WTC11 (cell line): ENCODE results near the gene HTRA1. TPM values are rescaled to one million over a fixed set of nuclear protein-coding genes. Genes with fewer than 3 reads are reported as not detected.

Source experiments
- ATAC-seq: fragments of 200-7000 bp; cut with Tn5 transposase; 2 replicates; pipeline ENCODE4 v1.10.0; 2021; ENCODE audit warnings: mild to moderate bottlenecking, moderate library complexity
- CTCF ChIA-PET: fragments of 300-600 bp; sonication (Branson Sonifier 250); formaldehyde crosslinking; loops from one replicate; lab custom pipeline; 2021; ENCODE audit warnings: antibody characterized with exemption; lab: Charles Lee
- POLR2A ChIA-PET: fragments of 350-600 bp; sonication (Branson Sonifier 250); formaldehyde crosslinking; loops from one replicate; lab custom pipeline; 2021; ENCODE audit warnings: antibody characterized with exemption; lab: Charles Lee
- DNase-seq: peaks from one replicate; pipeline ENCODE4 v3.0.0; 2021; ENCODE audit warnings: low spot score
- H3K27ac Mint-ChIP-seq: 2 replicates; pipeline ENCODE4 v1.8.0; 2021; ENCODE audit warnings: mixed read lengths
- H3K27me3 Mint-ChIP-seq: 2 replicates; pipeline ENCODE4 v1.8.0; 2021; ENCODE audit warnings: low read depth, mild to moderate bottlenecking, moderate library complexity, mixed read lengths
- H3K36me3 Mint-ChIP-seq: 2 replicates; pipeline ENCODE4 v1.8.0; 2021; ENCODE audit warnings: mixed read lengths
- H3K4me1 Mint-ChIP-seq: 2 replicates; pipeline ENCODE4 v1.8.0; 2022; ENCODE audit warnings: mixed read lengths
- H3K4me3 Mint-ChIP-seq: 2 replicates; pipeline ENCODE4 v1.8.0; 2021; ENCODE audit warnings: mild to moderate bottlenecking, moderate library complexity, mixed read lengths
- H3K9me3 Mint-ChIP-seq: 2 replicates; pipeline ENCODE4 v1.8.0; 2021; ENCODE audit warnings: mixed read lengths
- ATF3 ChIP-seq: sonication (generic); formaldehyde crosslinking; conservative IDR thresholded peaks from 2 replicates; pipeline ENCODE4 v1.8.1; 2022; ENCODE audit warnings: mild to moderate bottlenecking, missing genetic modification reagents
- ATF6 ChIP-seq: sonication (generic); formaldehyde crosslinking; IDR thresholded peaks from 2 replicates; pipeline ENCODE4 v1.8.1; 2023; ENCODE audit warnings: mild to moderate bottlenecking, missing genetic modification reagents
- CTCF ChIP-seq: fragments of 200-600 bp; IDR thresholded peaks from 2 replicates; pipeline ENCODE4 v1.8.0; 2022; ENCODE audit warnings: antibody characterized with exemption
- E2F4 ChIP-seq: sonication (generic); formaldehyde crosslinking; IDR thresholded peaks from 2 replicates; pipeline ENCODE4 v1.8.1; 2022; ENCODE audit warnings: low read depth, mild to moderate bottlenecking, moderate library complexity, missing genetic modification reagents, borderline replicate concordance
- ELF4 ChIP-seq: sonication (generic); formaldehyde crosslinking; IDR thresholded peaks from 2 replicates; pipeline ENCODE4 v1.8.1; 2022; ENCODE audit warnings: low read depth, mild to moderate bottlenecking, moderate library complexity, missing genetic modification reagents
- FOXJ3 ChIP-seq: sonication (generic); formaldehyde crosslinking; IDR thresholded peaks from 2 replicates; pipeline ENCODE4 v1.9.0; 2021; ENCODE audit warnings: missing genetic modification reagents, mild to moderate bottlenecking, borderline replicate concordance
- GABPB1 ChIP-seq: sonication (generic); formaldehyde crosslinking; IDR thresholded peaks from 2 replicates; pipeline ENCODE4 v1.8.1; 2023; ENCODE audit warnings: mild to moderate bottlenecking, missing genetic modification reagents
- GRHL2 ChIP-seq: fragments of 250-450 bp; sonication (Bioruptor Pico); IDR thresholded peaks from 2 replicates; pipeline ENCODE4 v1.8.0; 2022; ENCODE audit warnings: mild to moderate bottlenecking, moderate library complexity; ENCODE audit not compliant: insufficient replicate concordance, severe bottlenecking
- GTF2I ChIP-seq: fragments of 250-450 bp; sonication (Bioruptor Pico); conservative IDR thresholded peaks from 2 replicates; pipeline ENCODE4 v1.4.0; 2021; ENCODE audit warnings: mild to moderate bottlenecking
- MLX ChIP-seq: sonication (generic); formaldehyde crosslinking; IDR thresholded peaks from 2 replicates; pipeline ENCODE4 v1.8.1; 2023; ENCODE audit warnings: mild to moderate bottlenecking, missing genetic modification reagents, moderate library complexity
- MYBL2 ChIP-seq: sonication (generic); formaldehyde crosslinking; IDR thresholded peaks from 2 replicates; pipeline ENCODE4 v1.8.1; 2023; ENCODE audit warnings: mild to moderate bottlenecking, moderate library complexity, missing genetic modification reagents
- ZNF232 ChIP-seq: sonication (generic); formaldehyde crosslinking; IDR thresholded peaks from 2 replicates; pipeline ENCODE4 v1.8.0; 2022; ENCODE audit warnings: mild to moderate bottlenecking, missing genetic modification reagents
- ZSCAN18 ChIP-seq: fragments of 250-450 bp; sonication (Bioruptor Pico); IDR thresholded peaks from 2 replicates; pipeline ENCODE4 v2.1.2; 2022; ENCODE audit warnings: mild to moderate bottlenecking, moderate library complexity
- total RNA-seq: library from RNA; stranded (reverse); gene quantifications from 3 replicates; pipeline ENCODE4 v1.2.3, GENCODE V29; 2021
- TF ChIP-seq, protein P1 (sequence below): fragments of 250-450 bp; sonication (Bioruptor Pico); IDR thresholded peaks from 2 replicates; pipeline ENCODE4 v1.9.0; 2021; ENCODE audit warnings: mild to moderate bottlenecking, borderline replicate concordance
- TF ChIP-seq, protein P2 (sequence below): sonication (generic); formaldehyde crosslinking; IDR thresholded peaks from 2 replicates; pipeline ENCODE4 v1.8.0; 2022; ENCODE audit warnings: mild to moderate bottlenecking, missing genetic modification reagents
- TF ChIP-seq, protein P3 (sequence below): sonication (generic); formaldehyde crosslinking; IDR thresholded peaks from 2 replicates; pipeline ENCODE4 v1.8.1; 2023; ENCODE audit warnings: mild to moderate bottlenecking, missing genetic modification reagents, borderline replicate concordance

Gene HTRA1
- total RNA-seq, 1 experiment from 2014 or later = 18.3 TPM

DNA sequence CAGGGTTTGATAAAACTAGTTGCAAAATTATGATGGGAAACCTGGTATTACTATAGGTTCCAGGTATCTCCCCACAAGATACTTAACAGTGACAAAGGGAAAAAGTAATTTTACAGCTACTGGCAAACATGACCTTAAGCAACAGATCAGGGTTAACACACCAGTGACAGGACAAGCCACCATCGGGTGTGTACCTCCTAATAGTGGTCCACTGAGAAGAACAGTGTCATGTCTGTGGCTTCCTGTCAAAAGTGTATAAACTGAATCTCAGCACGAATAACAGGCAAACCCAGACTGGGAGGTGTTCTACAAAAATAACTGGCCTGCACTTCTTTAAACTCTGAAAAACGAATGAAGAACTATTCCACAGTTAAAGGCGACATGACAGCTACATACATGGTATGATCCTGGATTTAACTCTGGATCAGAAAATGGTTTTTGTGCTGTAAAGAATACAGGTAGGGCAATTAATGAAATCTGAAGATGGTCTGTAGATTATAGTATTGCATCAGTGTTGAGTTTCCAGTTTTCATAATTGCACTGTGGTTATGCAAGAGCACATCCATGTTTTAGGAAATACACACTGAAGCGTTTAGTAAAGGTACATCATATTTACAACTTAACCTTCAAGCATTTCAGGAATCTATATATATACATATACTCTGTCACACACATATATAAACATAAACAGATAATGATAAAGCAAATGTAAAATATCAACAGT lies 38.9 kb upstream of the HTRA1 start:
- no peaks in the 10 kb centered on the region for H3K27me3 Mint-ChIP-seq
- POLR2A ChIA-PET = no interaction called here
- no peak for ATAC-seq
- peaks cover 14% of the 10 kb centered on the region for H3K4me1 Mint-ChIP-seq
- H3K9me3 Mint-ChIP-seq = no peaks in the 10 kb centered on the region
- CTCF ChIA-PET = interaction anchor here (1.4 kb wide), 1 partner anchor 124 kb away, joined by 4 read pairs; no protein-coding TSS in a partner anchor
- no peak for DNase-seq
- H3K27ac Mint-ChIP-seq = no peak overlapping the region
- no peak overlapping the region for H3K4me3 Mint-ChIP-seq
- TF ChIP-seq ATF3 (CRISPR knock-in tag) (no peak), E2F4 (CRISPR knock-in tag) (no peak), ZSCAN18 (no peak), FOXJ3 (no peak), GABPB1 (CRISPR knock-in tag) (no peak), GRHL2 (CRISPR knock-in tag) (no peak), GTF2I (no peak), ELF4 (CRISPR knock-in tag) (no peak)
- TF ChIP-seq, protein P1, sequence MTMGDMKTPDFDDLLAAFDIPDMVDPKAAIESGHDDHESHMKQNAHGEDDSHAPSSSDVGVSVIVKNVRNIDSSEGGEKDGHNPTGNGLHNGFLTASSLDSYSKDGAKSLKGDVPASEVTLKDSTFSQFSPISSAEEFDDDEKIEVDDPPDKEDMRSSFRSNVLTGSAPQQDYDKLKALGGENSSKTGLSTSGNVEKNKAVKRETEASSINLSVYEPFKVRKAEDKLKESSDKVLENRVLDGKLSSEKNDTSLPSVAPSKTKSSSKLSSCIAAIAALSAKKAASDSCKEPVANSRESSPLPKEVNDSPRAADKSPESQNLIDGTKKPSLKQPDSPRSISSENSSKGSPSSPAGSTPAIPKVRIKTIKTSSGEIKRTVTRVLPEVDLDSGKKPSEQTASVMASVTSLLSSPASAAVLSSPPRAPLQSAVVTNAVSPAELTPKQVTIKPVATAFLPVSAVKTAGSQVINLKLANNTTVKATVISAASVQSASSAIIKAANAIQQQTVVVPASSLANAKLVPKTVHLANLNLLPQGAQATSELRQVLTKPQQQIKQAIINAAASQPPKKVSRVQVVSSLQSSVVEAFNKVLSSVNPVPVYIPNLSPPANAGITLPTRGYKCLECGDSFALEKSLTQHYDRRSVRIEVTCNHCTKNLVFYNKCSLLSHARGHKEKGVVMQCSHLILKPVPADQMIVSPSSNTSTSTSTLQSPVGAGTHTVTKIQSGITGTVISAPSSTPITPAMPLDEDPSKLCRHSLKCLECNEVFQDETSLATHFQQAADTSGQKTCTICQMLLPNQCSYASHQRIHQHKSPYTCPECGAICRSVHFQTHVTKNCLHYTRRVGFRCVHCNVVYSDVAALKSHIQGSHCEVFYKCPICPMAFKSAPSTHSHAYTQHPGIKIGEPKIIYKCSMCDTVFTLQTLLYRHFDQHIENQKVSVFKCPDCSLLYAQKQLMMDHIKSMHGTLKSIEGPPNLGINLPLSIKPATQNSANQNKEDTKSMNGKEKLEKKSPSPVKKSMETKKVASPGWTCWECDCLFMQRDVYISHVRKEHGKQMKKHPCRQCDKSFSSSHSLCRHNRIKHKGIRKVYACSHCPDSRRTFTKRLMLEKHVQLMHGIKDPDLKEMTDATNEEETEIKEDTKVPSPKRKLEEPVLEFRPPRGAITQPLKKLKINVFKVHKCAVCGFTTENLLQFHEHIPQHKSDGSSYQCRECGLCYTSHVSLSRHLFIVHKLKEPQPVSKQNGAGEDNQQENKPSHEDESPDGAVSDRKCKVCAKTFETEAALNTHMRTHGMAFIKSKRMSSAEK (CRISPR knock-in tag) = no peak
- H3K36me3 Mint-ChIP-seq = peaks cover 28% of the 10 kb centered on the region

DNA sequence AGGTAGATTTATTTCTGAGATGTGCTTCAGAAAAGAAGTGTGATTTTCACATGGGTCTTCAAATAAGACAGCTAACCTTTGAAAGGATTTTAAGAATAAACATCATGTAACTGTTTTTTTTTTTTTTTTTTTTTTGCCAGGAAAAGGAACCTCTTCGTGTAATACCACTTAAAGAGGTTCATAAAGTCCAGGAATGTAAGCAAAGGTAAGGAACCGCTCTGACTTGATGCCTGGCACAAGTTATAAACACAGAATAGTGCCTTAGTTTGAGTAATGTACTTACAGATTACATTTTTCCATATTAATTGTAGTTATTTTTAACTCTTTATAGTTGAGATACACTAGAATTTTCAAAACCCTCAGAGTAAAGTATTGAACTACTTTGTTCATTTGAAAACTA lies 37.3 kb upstream of the HTRA1 start:
- ChIA-PET CTCF (interaction anchor here (0.6 to 2.1 kb wide), 5 partner anchors 10 to 1069 kb away, joined by 3 to 8 read pairs (median 5); no protein-coding TSS in a partner anchor), POLR2A (no interaction called here)
- H3K27ac Mint-ChIP-seq = no peak overlapping the region
- peaks cover 10% of the 10 kb centered on the region for H3K4me1 Mint-ChIP-seq
- DNase-seq (no peak), ATAC-seq (no peak)
- H3K27me3 Mint-ChIP-seq = no peaks in the 10 kb centered on the region
- no peak overlapping the region for H3K4me3 Mint-ChIP-seq
- H3K9me3 Mint-ChIP-seq = no peaks in the 10 kb centered on the region
- peaks cover 19% of the 10 kb centered on the region for H3K36me3 Mint-ChIP-seq
- TF ChIP-seq CTCF (no peak), MLX (CRISPR knock-in tag) (no peak), ATF6 (CRISPR knock-in tag) (no peak), ZNF232 (CRISPR knock-in tag) (no peak), MYBL2 (CRISPR knock-in tag) (no peak), GABPB1 (CRISPR knock-in tag) (no peak)
- TF ChIP-seq, protein P2, sequence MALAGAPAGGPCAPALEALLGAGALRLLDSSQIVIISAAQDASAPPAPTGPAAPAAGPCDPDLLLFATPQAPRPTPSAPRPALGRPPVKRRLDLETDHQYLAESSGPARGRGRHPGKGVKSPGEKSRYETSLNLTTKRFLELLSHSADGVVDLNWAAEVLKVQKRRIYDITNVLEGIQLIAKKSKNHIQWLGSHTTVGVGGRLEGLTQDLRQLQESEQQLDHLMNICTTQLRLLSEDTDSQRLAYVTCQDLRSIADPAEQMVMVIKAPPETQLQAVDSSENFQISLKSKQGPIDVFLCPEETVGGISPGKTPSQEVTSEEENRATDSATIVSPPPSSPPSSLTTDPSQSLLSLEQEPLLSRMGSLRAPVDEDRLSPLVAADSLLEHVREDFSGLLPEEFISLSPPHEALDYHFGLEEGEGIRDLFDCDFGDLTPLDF (CRISPR knock-in tag) = no peak
- TF ChIP-seq, protein P3, sequence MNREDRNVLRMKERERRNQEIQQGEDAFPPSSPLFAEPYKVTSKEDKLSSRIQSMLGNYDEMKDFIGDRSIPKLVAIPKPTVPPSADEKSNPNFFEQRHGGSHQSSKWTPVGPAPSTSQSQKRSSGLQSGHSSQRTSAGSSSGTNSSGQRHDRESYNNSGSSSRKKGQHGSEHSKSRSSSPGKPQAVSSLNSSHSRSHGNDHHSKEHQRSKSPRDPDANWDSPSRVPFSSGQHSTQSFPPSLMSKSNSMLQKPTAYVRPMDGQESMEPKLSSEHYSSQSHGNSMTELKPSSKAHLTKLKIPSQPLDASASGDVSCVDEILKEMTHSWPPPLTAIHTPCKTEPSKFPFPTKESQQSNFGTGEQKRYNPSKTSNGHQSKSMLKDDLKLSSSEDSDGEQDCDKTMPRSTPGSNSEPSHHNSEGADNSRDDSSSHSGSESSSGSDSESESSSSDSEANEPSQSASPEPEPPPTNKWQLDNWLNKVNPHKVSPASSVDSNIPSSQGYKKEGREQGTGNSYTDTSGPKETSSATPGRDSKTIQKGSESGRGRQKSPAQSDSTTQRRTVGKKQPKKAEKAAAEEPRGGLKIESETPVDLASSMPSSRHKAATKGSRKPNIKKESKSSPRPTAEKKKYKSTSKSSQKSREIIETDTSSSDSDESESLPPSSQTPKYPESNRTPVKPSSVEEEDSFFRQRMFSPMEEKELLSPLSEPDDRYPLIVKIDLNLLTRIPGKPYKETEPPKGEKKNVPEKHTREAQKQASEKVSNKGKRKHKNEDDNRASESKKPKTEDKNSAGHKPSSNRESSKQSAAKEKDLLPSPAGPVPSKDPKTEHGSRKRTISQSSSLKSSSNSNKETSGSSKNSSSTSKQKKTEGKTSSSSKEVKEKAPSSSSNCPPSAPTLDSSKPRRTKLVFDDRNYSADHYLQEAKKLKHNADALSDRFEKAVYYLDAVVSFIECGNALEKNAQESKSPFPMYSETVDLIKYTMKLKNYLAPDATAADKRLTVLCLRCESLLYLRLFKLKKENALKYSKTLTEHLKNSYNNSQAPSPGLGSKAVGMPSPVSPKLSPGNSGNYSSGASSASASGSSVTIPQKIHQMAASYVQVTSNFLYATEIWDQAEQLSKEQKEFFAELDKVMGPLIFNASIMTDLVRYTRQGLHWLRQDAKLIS = no peak
